ENCODE data around the gene WDPCP.

GRCh38 chr2:63435070-63435469 lies 153.2 kb downstream of the WDPCP start:
- TF ChIP-seq CTCF (IDR thresholded peaks at IDR 0.05) (no peak), POLR2A (IDR thresholded peaks at IDR 0.05) (no peak), POLR2AphosphoS5 (IDR thresholded peaks at IDR 0.05) (no peak), EP300 (IDR thresholded peaks at IDR 0.05) (no peak)
